Fibroblast of pulmonary artery (primary cell): ENCODE data around the gene TIMM17B.
"Not testable (repeated sequence)": the region's sequence is repeated elsewhere in the genome, so short reads cannot be mapped to it uniquely, and the experiment has no call there.

Source experiments
- DNase-seq: peaks from one replicate; pipeline ENCODE4 v3.0.0-alpha.2; 2010; ENCODE audit warnings: low read depth
- H3K4me3 ChIP-seq: replicated peaks from 2 replicates; pipeline ENCODE4 v1.5.1; 2011; ENCODE audit warnings: low read depth, mild to moderate bottlenecking, control low read depth, low read length, moderate library complexity
- TF ChIP-seq, protein P1 (sequence below): IDR thresholded peaks from 2 replicates; pipeline ENCODE4 v1.5.1; 2011; ENCODE audit warnings: mild to moderate bottlenecking, control low read depth, low read length, inconsistent platforms; ENCODE audit errors: missing control alignments

Gene TIMM17B

DNA sequence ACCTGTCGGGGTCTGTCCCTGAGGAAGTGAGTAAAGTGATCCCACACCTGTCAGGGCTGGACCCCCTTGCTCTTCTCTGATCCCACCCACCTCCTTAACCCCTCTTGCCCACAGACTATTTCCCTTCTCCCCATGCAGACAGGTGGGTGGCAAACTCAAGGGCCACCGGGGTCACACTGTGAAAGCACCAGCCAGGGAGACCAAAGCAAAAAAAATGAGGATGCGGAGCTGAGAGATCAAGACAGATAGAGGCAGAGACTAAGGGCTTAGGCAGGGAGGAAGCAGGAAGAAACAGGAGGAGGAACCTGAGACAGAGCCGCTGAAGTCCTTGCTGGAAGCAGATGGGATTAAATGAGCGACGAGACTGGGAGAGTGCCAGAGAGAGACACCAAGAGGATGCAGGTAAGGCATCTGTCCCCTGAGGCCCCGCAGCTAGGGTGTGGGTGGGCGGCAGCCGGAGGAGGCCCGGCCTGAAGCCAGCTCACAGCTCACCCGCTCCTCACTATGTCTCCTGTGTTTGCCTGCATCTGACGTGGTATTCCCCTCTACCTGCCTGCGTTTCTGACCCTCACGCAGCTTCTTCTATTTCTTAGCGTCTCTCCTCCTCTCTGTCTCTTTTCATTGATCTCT lies 7.2 kb downstream of the TIMM17B start:
- TF ChIP-seq, protein P1, sequence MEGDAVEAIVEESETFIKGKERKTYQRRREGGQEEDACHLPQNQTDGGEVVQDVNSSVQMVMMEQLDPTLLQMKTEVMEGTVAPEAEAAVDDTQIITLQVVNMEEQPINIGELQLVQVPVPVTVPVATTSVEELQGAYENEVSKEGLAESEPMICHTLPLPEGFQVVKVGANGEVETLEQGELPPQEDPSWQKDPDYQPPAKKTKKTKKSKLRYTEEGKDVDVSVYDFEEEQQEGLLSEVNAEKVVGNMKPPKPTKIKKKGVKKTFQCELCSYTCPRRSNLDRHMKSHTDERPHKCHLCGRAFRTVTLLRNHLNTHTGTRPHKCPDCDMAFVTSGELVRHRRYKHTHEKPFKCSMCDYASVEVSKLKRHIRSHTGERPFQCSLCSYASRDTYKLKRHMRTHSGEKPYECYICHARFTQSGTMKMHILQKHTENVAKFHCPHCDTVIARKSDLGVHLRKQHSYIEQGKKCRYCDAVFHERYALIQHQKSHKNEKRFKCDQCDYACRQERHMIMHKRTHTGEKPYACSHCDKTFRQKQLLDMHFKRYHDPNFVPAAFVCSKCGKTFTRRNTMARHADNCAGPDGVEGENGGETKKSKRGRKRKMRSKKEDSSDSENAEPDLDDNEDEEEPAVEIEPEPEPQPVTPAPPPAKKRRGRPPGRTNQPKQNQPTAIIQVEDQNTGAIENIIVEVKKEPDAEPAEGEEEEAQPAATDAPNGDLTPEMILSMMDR = no peak
- DNase-seq = no peak
- peak overlapping the region; percentile 50 for H3K4me3 ChIP-seq

DNA sequence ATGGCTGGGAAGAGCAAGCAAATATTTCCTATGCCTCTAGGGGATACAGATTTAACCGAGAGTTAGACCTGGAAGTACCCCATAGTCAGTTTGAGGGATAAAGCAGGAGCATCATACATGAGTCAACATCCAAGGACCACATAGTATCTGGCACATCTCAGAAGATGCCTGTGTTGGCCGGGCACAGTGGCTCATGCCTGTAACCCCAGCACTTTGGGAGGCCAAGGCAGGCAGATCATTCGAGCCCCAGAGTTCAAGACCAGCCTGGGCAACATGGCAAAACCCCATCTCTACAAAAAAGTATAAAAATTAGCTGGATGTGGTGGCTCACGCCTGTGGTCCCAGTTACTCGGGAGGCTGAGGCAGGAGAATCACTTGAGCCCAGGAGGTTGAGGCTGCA lies 11.0 kb downstream of the TIMM17B start:
- not testable (repeated sequence) for DNase-seq, H3K4me3 ChIP-seq

DNA sequence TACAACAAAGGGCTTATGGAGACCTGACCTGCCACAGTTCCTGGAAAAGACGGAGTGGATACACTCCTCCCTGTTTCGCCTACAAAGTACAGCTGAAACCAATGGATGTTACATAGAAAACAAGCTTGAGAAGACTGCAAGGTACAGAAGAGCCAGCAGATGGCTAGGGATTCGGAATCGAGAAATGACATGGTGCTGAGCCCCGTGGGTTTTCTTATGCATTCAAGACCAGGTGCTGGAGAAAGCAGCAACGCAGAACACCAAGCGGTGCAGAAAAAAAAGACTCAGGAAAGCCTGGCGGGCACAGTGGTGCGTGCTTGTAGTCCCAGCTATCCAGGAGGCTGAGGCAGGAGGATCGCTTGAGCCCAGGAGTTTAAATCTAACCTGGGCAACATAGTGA lies 13.8 kb downstream of the TIMM17B start:
- DNase-seq = no peak
- H3K4me3 ChIP-seq = no peak overlapping the region
- TF ChIP-seq, protein P1 = no peak

DNA sequence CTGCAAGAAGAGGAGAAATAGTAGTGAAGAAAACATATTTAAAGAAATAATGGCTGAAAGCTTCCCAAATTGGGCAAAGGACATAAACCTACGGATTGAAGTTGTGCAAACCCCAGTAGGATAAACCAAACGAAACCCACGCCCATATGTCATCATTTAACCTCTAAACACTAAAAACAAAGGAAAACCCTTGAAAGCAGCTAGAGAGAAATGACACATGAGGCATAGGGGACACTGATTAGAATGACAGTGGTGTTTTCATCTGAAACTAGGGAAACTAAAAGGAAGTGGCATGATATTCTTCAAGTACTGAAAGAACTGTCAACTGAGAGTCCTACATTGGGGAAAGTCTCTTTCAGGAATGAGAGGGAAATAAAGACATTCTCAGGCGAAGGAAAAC lies 20.6 kb downstream of the TIMM17B start:
- H3K4me3 ChIP-seq, DNase-seq: not testable (repeated sequence)

DNA sequence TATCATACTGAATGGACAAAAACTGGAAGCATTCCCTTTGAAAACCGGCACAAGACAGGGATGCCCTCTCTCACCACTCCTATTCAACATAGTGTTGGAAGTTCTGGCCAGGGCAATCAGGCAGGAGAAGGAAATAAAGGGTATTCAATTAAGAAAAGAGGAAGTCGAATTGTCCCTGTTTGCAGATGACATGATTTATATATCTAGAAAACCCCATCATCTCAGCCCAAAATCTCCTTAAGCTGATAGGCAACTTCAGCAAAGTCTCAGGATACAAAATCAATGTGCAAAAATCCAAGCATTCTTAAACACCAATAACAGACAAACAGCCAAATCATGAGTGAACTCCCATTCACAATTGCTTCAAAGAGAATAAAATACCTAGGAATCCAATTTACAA lies 25.6 kb downstream of the TIMM17B start:
- H3K4me3 ChIP-seq, DNase-seq: not testable (repeated sequence)

DNA sequence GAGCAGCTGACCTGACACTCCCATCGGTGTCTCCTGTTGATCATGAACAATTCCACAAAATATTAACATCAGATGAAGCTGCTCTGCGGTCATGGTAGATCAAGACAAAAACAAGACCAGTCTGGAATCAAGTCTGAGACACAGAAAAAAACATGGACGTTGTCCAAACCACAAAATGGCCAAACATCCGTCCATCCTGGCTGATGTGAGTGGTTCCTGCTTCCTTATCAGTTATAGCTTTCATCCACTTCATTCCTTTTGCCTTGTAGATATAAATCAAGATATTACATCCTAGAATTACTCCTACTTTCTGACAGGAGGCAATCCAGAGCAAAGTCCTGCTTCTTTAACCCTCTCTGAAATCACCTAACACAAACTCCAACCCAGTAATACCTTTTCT lies 33.4 kb downstream of the TIMM17B start:
- peak; percentile 36 for DNase-seq
- TF ChIP-seq, protein P1 = no peak
- H3K4me3 ChIP-seq = no peak overlapping the region

DNA sequence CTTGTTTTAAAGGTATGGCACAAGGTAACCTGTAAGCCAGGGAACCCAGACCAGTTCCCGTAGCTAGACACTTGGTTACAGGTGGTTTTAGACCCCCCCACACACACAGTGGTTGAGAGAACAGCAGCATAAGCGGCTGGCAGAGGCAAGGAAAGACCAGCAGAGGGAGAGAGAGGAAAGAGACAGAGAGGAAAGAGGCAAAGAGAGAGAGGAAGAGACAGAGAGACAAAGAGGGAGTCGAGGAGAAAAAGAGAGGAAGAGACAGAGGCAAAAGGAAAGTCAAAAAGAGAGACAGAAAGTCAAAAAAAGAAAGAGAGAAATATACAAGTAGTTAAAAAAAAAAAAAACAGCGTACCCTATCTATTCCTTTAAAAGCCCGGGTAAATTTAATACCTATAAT lies 42.7 kb downstream of the TIMM17B start:
- H3K4me3 ChIP-seq = no peak overlapping the region
- TF ChIP-seq, protein P1 = peak; percentile 29
- DNase-seq = peak; percentile 3

DNA sequence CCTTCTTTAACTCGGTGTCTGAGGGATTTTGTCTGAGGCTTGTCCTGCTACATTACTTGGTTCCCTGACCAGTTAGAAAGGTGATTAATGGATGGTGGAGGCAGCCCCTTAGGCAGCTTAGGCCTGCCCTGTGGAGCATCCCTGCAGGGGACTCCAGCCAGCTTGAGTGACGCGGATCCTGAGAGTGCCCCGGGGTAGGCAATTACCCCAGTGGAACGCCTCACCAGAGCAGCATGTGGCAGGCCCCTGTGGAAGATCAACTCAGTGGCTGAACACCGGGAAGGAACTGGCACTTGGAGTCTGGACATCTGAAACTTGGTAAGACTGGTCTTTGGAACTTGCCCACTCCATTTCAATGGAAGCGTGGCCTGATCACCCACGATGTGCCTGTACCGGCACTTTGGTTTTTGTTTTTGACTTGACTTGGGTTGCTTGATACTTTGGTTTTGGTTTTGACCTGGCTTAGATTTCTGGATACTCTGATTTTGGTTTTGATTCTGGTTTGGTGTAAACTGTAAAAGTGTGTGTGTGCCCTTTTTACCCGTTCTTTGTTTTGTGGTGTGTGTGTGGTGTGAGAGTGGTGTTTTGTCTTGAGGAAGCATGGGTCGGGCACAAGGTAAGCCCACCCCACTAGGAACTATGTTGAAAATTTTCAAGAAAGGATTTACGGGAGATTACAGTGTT lies 43.3 kb downstream of the TIMM17B start:
- DNase-seq, H3K4me3 ChIP-seq: not testable (repeated sequence)

DNA sequence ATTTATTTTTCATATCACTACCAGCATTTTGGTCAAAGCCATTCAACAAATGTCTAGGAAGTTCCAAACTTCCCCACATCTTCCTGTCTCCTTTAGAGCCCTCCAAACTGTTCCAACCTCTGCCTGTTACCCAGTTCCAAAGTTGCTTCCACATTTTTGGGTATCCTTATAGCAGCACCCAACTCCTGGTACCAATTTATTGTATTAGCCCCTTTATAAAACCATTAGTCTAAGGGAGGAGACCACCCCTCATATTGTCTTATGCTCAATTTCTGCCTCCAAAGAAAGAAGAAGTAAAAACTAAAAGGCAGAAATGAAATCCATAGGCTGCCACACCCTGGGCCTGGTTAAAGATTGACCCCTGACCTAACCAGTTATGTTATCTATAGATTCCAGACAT lies 44.1 kb downstream of the TIMM17B start:
- DNase-seq, H3K4me3 ChIP-seq: not testable (repeated sequence)

DNA sequence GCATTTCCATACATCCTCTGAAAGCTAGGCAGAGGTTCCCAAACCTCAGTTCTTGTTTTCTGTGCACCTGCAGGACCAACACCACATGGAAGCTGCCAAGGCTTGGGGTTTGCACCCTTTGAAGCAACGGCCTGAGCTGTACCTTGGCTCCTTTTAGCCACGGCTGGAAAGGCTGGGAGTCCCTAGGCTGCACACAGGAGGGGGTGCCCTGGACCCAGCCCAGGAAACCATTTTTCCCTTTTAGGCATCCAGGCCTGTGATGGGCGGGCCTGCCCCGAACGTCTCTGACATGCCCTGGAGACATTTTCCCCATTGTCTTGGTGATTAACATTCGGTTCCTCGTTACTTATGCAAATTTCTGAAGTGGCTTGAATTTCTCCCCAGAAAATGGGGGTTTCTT lies 44.7 kb downstream of the TIMM17B start:
- no peak overlapping the region for H3K4me3 ChIP-seq
- TF ChIP-seq, protein P1 = no peak
- DNase-seq = no peak
